Panc1 (cell line): Measurements from ENCODE around the gene ZDHHC7. TPM values are rescaled to one million over a fixed set of nuclear protein-coding genes. Genes with fewer than 3 reads are reported as not detected.

Experiments
- ATAC-seq: fragments of 200-7000 bp; cut with Tn5 transposase; 2 replicates; pipeline ENCODE4 v1.9.1; 2020; ENCODE audit warnings: mild to moderate bottlenecking, moderate library complexity
- BruUV-seq: library from RNA; stranded (reverse); fragments of 400-500 nt; replicated peaks from 2 replicates; lab custom pipeline; 2021; lab: Mats Ljungman, UMichigan
- CTCF ChIA-PET: fragments of 300-600 bp; sonication (Branson Sonifier 250); formaldehyde crosslinking; loops from one replicate; lab custom pipeline; 2022; ENCODE audit warnings: antibody characterized with exemption; lab: Charles Lee
- POLR2A ChIA-PET: fragments of 300-600 bp; sonication (Branson Sonifier 250); formaldehyde crosslinking; loops from one replicate; lab custom pipeline; 2022; ENCODE audit warnings: antibody characterized with exemption; lab: Charles Lee
- DNase-seq: peaks from one replicate; pipeline ENCODE4 v3.0.0-alpha.2; 2010; ENCODE audit warnings: low read depth, low spot score
- H3K27ac ChIP-seq: 2 replicates; pipeline ENCODE4 v1.5.1; 2011; ENCODE audit warnings: mild to moderate bottlenecking, low read length, inconsistent platforms
- H3K27me3 ChIP-seq: fragments of 200-500 bp; sonication (Bioruptor generic); 2 replicates; pipeline ENCODE4 v1.6.0; 2014; ENCODE audit warnings: low read length, inconsistent platforms; ENCODE audit not compliant: control insufficient read depth, insufficient read depth
- H3K36me3 ChIP-seq: fragments of 200-500 bp; sonication (Bioruptor generic); 2 replicates; pipeline ENCODE4 v1.5.1; 2014; ENCODE audit warnings: inconsistent platforms, mild to moderate bottlenecking, low read length, moderate library complexity; ENCODE audit not compliant: control insufficient read depth, insufficient read depth
- H3K4me1 ChIP-seq: 2 replicates; pipeline ENCODE4 v1.5.1; 2011; ENCODE audit warnings: inconsistent platforms, mild to moderate bottlenecking, low read length, moderate library complexity; ENCODE audit not compliant: control insufficient read depth, insufficient read depth
- H3K4me3 ChIP-seq, 2 experiments: 2 replicates each; pipeline ENCODE4 v1.5.1; 2011 to 2012; ENCODE audit warnings: low read depth in 2 of 2, low read length in 2 of 2, mild to moderate bottlenecking in 2 of 2, inconsistent platforms in 1 of 2, moderate library complexity in 1 of 2
- H3K9me3 ChIP-seq: fragments of 200-500 bp; sonication (Bioruptor generic); 2 replicates; pipeline ENCODE4 v1.5.1; 2014; ENCODE audit warnings: low read depth, mild to moderate bottlenecking, inconsistent platforms, low read length, moderate library complexity; ENCODE audit not compliant: control insufficient read depth, insufficient read depth
- POLR2AphosphoS5 ChIP-seq: IDR thresholded peaks from 2 replicates; pipeline ENCODE4 v1.6.1; 2012; ENCODE audit warnings: mild to moderate bottlenecking, low read depth, low read length, moderate library complexity
- SIN3A ChIP-seq: IDR thresholded peaks from 2 replicates; pipeline ENCODE4 v1.6.1; 2012; ENCODE audit warnings: low read depth, mild to moderate bottlenecking, low read length, moderate library complexity, borderline replicate concordance; ENCODE audit not compliant: insufficient read depth
- TCF7L2 ChIP-seq: IDR thresholded peaks from 2 replicates; pipeline ENCODE4 v1.6.1; 2011; ENCODE audit warnings: mild to moderate bottlenecking, low read depth, low read length, inconsistent platforms
- in situ Hi-C: cut with HindIII; loops from 2 replicates; pipeline ENCODE4 v1.10.0; 2016; ENCODE audit warnings: low sequenced_read_pairs, low pct_unique_long_range_greater_than_20kb
- intact Hi-C: fragments of 100-400 bp; cut with micrococcal nuclease; formaldehyde crosslinking; loops from one replicate; pipeline ENCODE4 v1.10.0; 2022; ENCODE audit not compliant: unreplicated experiment
- total RNA-seq: library from RNA; stranded (reverse); gene quantifications from one replicate; pipeline ENCODE4 v1.2.1, GENCODE V29; 2021; ENCODE audit not compliant: unreplicated experiment
- TF ChIP-seq, protein P1 (sequence below): fragments of 450-650 bp; IDR thresholded peaks from 2 replicates; pipeline ENCODE4 v1.5.1; 2017; ENCODE audit warnings: mild to moderate bottlenecking
- TF ChIP-seq, protein P2 (sequence below), 2 experiments: IDR thresholded peaks; 2 replicates each; pipeline ENCODE4 v1.6.1; 2011 to 2012; ENCODE audit warnings: low read depth in 2 of 2, control low read depth in 1 of 2, low read length in 1 of 2, mild to moderate bottlenecking in 1 of 2, moderate library complexity in 1 of 2; ENCODE audit not compliant: insufficient read depth in 1 of 2

Gene ZDHHC7
- total RNA-seq, 1 experiment from 2014 or later = 71.5 TPM

DNA sequence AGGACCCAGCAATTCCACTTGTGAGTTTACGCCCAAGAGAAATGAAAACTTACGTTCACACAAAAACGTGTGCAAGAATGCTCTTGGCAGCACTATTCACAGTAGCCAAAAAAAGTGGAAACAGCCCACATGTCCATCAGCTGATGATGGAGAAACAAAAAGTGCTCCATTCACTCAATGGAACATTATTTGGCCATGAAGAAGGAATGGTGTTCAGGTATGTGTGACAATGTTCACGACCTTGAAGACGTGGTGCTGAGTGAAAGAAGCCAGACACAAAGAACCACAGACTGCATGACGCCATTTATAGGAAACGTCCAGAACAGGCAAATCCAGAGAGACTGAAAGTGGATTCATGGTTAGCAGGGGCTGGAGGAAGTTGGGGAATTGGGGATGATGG lies 84.9 kb downstream of the ZDHHC7 start:
- ChIA-PET POLR2A (no interaction called here), CTCF (interaction anchor here (2.2 kb wide), 1 partner anchor 26 kb away, joined by 10 read pairs; no protein-coding TSS in a partner anchor)
- DNase-seq (no peak), ATAC-seq (no peak)
- Histone ChIP-seq H3K4me3 (no peak overlapping the region), H3K36me3 (no peaks in the 10 kb centered on the region), H3K4me1 (no peaks in the 10 kb centered on the region), H3K27ac (no peak overlapping the region), H3K9me3 (no peaks in the 10 kb centered on the region), H3K27me3 (no peaks in the 10 kb centered on the region)
- TF ChIP-seq, protein P1, sequence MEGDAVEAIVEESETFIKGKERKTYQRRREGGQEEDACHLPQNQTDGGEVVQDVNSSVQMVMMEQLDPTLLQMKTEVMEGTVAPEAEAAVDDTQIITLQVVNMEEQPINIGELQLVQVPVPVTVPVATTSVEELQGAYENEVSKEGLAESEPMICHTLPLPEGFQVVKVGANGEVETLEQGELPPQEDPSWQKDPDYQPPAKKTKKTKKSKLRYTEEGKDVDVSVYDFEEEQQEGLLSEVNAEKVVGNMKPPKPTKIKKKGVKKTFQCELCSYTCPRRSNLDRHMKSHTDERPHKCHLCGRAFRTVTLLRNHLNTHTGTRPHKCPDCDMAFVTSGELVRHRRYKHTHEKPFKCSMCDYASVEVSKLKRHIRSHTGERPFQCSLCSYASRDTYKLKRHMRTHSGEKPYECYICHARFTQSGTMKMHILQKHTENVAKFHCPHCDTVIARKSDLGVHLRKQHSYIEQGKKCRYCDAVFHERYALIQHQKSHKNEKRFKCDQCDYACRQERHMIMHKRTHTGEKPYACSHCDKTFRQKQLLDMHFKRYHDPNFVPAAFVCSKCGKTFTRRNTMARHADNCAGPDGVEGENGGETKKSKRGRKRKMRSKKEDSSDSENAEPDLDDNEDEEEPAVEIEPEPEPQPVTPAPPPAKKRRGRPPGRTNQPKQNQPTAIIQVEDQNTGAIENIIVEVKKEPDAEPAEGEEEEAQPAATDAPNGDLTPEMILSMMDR = no peak
- TF ChIP-seq POLR2AphosphoS5 = no peak
- no peak for TF ChIP-seq TCF7L2
- no peak for TF ChIP-seq SIN3A
- TF ChIP-seq, protein P2, sequence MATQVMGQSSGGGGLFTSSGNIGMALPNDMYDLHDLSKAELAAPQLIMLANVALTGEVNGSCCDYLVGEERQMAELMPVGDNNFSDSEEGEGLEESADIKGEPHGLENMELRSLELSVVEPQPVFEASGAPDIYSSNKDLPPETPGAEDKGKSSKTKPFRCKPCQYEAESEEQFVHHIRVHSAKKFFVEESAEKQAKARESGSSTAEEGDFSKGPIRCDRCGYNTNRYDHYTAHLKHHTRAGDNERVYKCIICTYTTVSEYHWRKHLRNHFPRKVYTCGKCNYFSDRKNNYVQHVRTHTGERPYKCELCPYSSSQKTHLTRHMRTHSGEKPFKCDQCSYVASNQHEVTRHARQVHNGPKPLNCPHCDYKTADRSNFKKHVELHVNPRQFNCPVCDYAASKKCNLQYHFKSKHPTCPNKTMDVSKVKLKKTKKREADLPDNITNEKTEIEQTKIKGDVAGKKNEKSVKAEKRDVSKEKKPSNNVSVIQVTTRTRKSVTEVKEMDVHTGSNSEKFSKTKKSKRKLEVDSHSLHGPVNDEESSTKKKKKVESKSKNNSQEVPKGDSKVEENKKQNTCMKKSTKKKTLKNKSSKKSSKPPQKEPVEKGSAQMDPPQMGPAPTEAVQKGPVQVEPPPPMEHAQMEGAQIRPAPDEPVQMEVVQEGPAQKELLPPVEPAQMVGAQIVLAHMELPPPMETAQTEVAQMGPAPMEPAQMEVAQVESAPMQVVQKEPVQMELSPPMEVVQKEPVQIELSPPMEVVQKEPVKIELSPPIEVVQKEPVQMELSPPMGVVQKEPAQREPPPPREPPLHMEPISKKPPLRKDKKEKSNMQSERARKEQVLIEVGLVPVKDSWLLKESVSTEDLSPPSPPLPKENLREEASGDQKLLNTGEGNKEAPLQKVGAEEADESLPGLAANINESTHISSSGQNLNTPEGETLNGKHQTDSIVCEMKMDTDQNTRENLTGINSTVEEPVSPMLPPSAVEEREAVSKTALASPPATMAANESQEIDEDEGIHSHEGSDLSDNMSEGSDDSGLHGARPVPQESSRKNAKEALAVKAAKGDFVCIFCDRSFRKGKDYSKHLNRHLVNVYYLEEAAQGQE (IDR thresholded peaks at IDR 0.05; ENCODE audit: insufficient read depth in 1 of 2, low read depth in 2 of 2, low read length in 1 of 2) = no peak
- intact Hi-C loops = loop anchor here (5.0 kb wide), 1 partner anchor 46 kb away; no protein-coding TSS in a partner anchor
- no TSS peak for BruUV-seq
- in situ Hi-C loops = no loop called here

DNA sequence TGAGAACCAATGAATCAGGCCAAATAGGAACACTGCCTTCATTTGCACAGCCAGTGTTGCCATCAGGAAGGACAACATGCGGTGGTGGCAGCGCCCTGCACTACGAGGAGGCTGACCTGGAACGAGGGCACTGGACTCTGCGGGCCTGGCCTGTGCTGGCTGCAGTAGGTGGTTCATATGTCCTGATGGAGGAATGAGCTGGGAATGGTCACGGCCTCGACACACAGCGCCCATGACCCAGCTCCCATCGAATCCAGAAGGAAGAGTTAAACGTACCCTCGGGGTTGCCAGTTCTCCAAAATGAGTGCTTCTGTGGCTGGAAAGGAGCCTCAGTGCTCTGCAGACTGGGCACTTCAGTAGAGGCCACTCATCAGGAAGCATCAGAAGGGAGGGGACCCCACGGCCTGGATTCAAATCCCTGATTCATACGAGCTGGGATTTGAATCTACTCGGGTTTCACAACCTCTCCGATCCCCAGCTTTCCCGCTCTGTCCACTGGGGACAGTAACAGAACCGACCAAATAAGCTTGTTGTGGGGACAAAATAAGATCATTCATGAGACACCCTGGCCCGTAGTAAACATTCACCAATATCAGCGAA lies 85.5 kb downstream of the ZDHHC7 start:
- intact Hi-C loops = loop anchor here (5.0 kb wide), 1 partner anchor 46 kb away; no protein-coding TSS in a partner anchor
- no peak overlapping the region for H3K27ac ChIP-seq
- no peaks in the 10 kb centered on the region for H3K9me3 ChIP-seq
- H3K27me3 ChIP-seq = no peaks in the 10 kb centered on the region
- POLR2A ChIA-PET = interaction anchor here (0.7 kb wide), 1 partner anchor 123 kb away, joined by 3 read pairs; no protein-coding TSS in a partner anchor
- H3K4me3 ChIP-seq = no peak overlapping the region
- no peaks in the 10 kb centered on the region for H3K4me1 ChIP-seq
- TF ChIP-seq, protein P2 (IDR thresholded peaks at IDR 0.05; ENCODE audit: insufficient read depth in 1 of 2, low read depth in 2 of 2, low read length in 1 of 2) = no peak
- H3K36me3 ChIP-seq = no peaks in the 10 kb centered on the region
- ATAC-seq (no peak), DNase-seq (no peak)
- BruUV-seq = no TSS peak
- in situ Hi-C loops = no loop called here
- CTCF ChIA-PET = interaction anchor here (2.2 kb wide), 1 partner anchor 27 kb away, joined by 10 read pairs; no protein-coding TSS in a partner anchor
